ENCODE measurements around the gene BMP6.

BMP6 gene

GRCh38 chr6:7762760-7763159, 36.9 kb downstream of the BMP6 start:
- Histone ChIP-seq H3K27me3 (no peaks in the 10 kb centered on the region), H3K36me3 (no peaks in the 10 kb centered on the region), H3K4me3 (ENCODE audit: low read depth in 1 of 2, low read length in 1 of 2) (no peak overlapping the region), H3K27ac (no peak overlapping the region), H3K9me3 (no peaks in the 10 kb centered on the region), H3K4me1 (ENCODE audit: control insufficient read depth in 1 of 2, insufficient read depth in 1 of 2, low read depth in 1 of 2, low read length in 1 of 2) (no peaks in the 10 kb centered on the region)
- no peak for TF ChIP-seq CTCF (IDR thresholded peaks at IDR 0.05)

GRCh38 chr6:7763881-7764280, 38.0 kb downstream of the BMP6 start:
- Histone ChIP-seq H3K27ac (no peak overlapping the region), H3K27me3 (peaks cover under 1% of the 10 kb centered on the region), H3K9me3 (no peaks in the 10 kb centered on the region), H3K4me3 (ENCODE audit: low read depth in 1 of 2, low read length in 1 of 2) (no peak overlapping the region), H3K4me1 (ENCODE audit: control insufficient read depth in 1 of 2, insufficient read depth in 1 of 2, low read depth in 1 of 2, low read length in 1 of 2) (no peaks in the 10 kb centered on the region), H3K36me3 (no peaks in the 10 kb centered on the region)
- no peak for TF ChIP-seq CTCF (IDR thresholded peaks at IDR 0.05)

- H3K4me1 ChIP-seq (ENCODE audit: control insufficient read depth in 1 of 2, insufficient read depth in 1 of 2, low read depth in 1 of 2, low read length in 1 of 2): no peaks in the 10 kb centered on the region
- H3K9me3 ChIP-seq: no peaks in the 10 kb centered on the region
- no peak for TF ChIP-seq CTCF (IDR thresholded peaks at IDR 0.05)
- no peak overlapping the region for H3K27ac ChIP-seq
- no peaks in the 10 kb centered on the region for H3K36me3 ChIP-seq
- peaks cover 6% of the 10 kb centered on the region for H3K27me3 ChIP-seq
- H3K4me3 ChIP-seq (ENCODE audit: low read depth in 1 of 2, low read length in 1 of 2): no peak overlapping the region
Measured at GRCh38 chr6:7765575-7766325, 39.9 kb downstream of the BMP6 start.

GRCh38 chr6:7769702-7770101, 43.8 kb downstream of the BMP6 start:
- no peaks in the 10 kb centered on the region for H3K4me1 ChIP-seq (ENCODE audit: control insufficient read depth in 1 of 2, insufficient read depth in 1 of 2, low read depth in 1 of 2, low read length in 1 of 2)
- H3K27ac ChIP-seq: no peak overlapping the region
- H3K4me3 ChIP-seq (ENCODE audit: low read depth in 1 of 2, low read length in 1 of 2): no peak overlapping the region
- no peak for TF ChIP-seq CTCF (IDR thresholded peaks at IDR 0.05)
- H3K9me3 ChIP-seq: no peaks in the 10 kb centered on the region
- H3K36me3 ChIP-seq: no peaks in the 10 kb centered on the region
- peaks cover 6% of the 10 kb centered on the region for H3K27me3 ChIP-seq

GRCh38 chr6:7770111-7770510, 44.2 kb downstream of the BMP6 start:
- Histone ChIP-seq H3K36me3 (no peaks in the 10 kb centered on the region), H3K4me1 (ENCODE audit: control insufficient read depth in 1 of 2, insufficient read depth in 1 of 2, low read depth in 1 of 2, low read length in 1 of 2) (no peaks in the 10 kb centered on the region), H3K27me3 (peaks cover 6% of the 10 kb centered on the region), H3K27ac (no peak overlapping the region), H3K4me3 (ENCODE audit: low read depth in 1 of 2, low read length in 1 of 2) (no peak overlapping the region), H3K9me3 (no peaks in the 10 kb centered on the region)
- no peak for TF ChIP-seq CTCF (IDR thresholded peaks at IDR 0.05)
